ENCODE measurements around the gene TMED1.

DNA sequence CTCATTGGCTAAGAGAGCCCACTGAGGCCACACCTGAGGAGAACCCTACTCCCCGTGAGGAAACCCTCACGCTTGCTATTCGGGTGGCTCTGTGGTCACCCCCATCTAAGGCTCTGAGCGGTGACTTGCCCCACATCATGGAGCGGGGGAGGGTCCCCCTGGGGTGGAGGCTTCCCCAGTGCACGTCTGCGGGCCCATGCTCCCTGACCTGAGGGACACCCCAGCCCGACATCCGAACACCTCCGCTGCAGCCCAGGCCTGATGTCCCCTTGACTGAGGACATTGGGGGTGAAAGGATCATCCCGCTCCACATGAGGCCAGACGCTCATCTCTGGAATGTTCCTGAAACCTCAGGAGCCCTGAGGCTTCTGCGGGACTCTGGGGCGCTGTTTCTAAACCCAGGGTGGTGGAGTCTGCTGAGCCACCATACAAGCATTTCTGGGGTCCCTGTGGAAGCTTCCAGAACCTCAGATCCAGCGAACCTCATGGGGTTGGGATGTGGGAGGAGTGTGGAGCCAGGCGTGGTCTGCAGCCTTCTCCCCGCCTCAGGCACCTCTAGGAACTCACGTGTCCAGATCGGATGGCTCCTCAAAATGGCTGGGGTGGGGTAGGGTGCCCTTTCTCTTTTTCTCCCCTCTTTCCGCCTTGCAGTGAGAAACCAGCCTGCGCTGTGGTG lies 19.9 kb downstream of the TMED1 start:
- TF ChIP-seq ZNF720 (CRISPR knock-in tag; IDR thresholded peaks at IDR 0.05) (no peak), TRIM24 (CRISPR knock-in tag; IDR thresholded peaks at IDR 0.05) (no peak), CTCF (CRISPR knock-in tag; IDR thresholded peaks at IDR 0.05) (no peak), ZZZ3 (CRISPR knock-in tag; IDR thresholded peaks at IDR 0.05; ENCODE audit: borderline replicate concordance) (no peak), ZNF274 (CRISPR knock-in tag; IDR thresholded peaks at IDR 0.05) (no peak), NR3C1 (CRISPR knock-in tag; IDR thresholded peaks at IDR 0.05) (no peak), ZNF703 (CRISPR knock-in tag; IDR thresholded peaks at IDR 0.05; ENCODE audit: borderline replicate concordance) (no peak), EZH2 (conservative IDR thresholded peaks at IDR 0.05; ENCODE audit: low read depth, low read length) (no peak), XRCC5 (optimal IDR thresholded peaks at IDR 0.05; ENCODE audit: low read length) (no peak), DMAP1 (CRISPR knock-in tag; IDR thresholded peaks at IDR 0.05) (no peak)
